Nephron progenitor cell (in vitro differentiated cells): Measurements from ENCODE around the gene NLRP4.

Experiments
- DNase-seq: peaks from one replicate; pipeline ENCODE4 v3.0.0; 2021
- H3K27ac Mint-ChIP-seq: 2 replicates; pipeline ENCODE4 v1.8.0; 2021; ENCODE audit warnings: mild to moderate bottlenecking, moderate library complexity, mixed read lengths
- H3K27me3 Mint-ChIP-seq: 2 replicates; pipeline ENCODE4 v1.8.0; 2021; ENCODE audit warnings: mild to moderate bottlenecking, low read depth, mixed read lengths; ENCODE audit not compliant: poor library complexity
- H3K36me3 Mint-ChIP-seq: 2 replicates; pipeline ENCODE4 v1.8.0; 2021; ENCODE audit warnings: low read depth, mixed read lengths
- H3K4me1 Mint-ChIP-seq: 2 replicates; pipeline ENCODE4 v1.8.0; 2021; ENCODE audit warnings: mixed read lengths
- H3K4me3 Mint-ChIP-seq: 2 replicates; pipeline ENCODE4 v1.8.0; 2021; ENCODE audit warnings: mild to moderate bottlenecking, moderate library complexity, mixed read lengths
- H3K9me3 Mint-ChIP-seq: 2 replicates; pipeline ENCODE4 v1.8.0; 2021; ENCODE audit warnings: mild to moderate bottlenecking, moderate library complexity, mixed read lengths
- CTCF ChIP-seq: fragments of 200-600 bp; sonication (generic); IDR thresholded peaks from 2 replicates; pipeline ENCODE4 v1.5.0; 2021; ENCODE audit warnings: antibody characterized with exemption

The NLRP4 gene

GRCh38 chr19:55858401-55858800 lies 22.1 kb downstream of the NLRP4 start:
- H3K27ac Mint-ChIP-seq: no peak overlapping the region
- peaks cover 81% of the 10 kb centered on the region for H3K9me3 Mint-ChIP-seq
- H3K4me3 Mint-ChIP-seq: no peak overlapping the region
- no peak for TF ChIP-seq CTCF
- H3K4me1 Mint-ChIP-seq: no peaks in the 10 kb centered on the region
- DNase-seq: no peak
- no peaks in the 10 kb centered on the region for H3K36me3 Mint-ChIP-seq
- no peaks in the 10 kb centered on the region for H3K27me3 Mint-ChIP-seq

- Mint-ChIP-seq H3K36me3 (no peaks in the 10 kb centered on the region), H3K4me1 (no peaks in the 10 kb centered on the region), H3K9me3 (peaks cover 76% of the 10 kb centered on the region), H3K27me3 (no peaks in the 10 kb centered on the region), H3K27ac (no peak overlapping the region), H3K4me3 (no peak overlapping the region)
- TF ChIP-seq CTCF: no peak
- DNase-seq: no peak
These were observed 22.6 kb downstream of the NLRP4 start for GRCh38 chr19:55858969-55859368.

GRCh38 chr19:55866521-55866920 lies 30.2 kb downstream of the NLRP4 start:
- TF ChIP-seq CTCF: no peak
- DNase-seq: no peak
- Mint-ChIP-seq H3K27ac (no peak overlapping the region), H3K36me3 (no peaks in the 10 kb centered on the region), H3K4me1 (no peaks in the 10 kb centered on the region), H3K27me3 (peaks cover 3% of the 10 kb centered on the region), H3K4me3 (no peak overlapping the region), H3K9me3 (peaks cover 82% of the 10 kb centered on the region)

GRCh38 chr19:55867101-55867500 lies 30.8 kb downstream of the NLRP4 start:
- Mint-ChIP-seq H3K27me3 (peaks cover 3% of the 10 kb centered on the region), H3K36me3 (no peaks in the 10 kb centered on the region), H3K4me1 (no peaks in the 10 kb centered on the region), H3K9me3 (peaks cover 81% of the 10 kb centered on the region), H3K27ac (no peak overlapping the region), H3K4me3 (no peak overlapping the region)
- DNase-seq: no peak
- no peak for TF ChIP-seq CTCF

GRCh38 chr19:55870736-55871135 lies 34.4 kb downstream of the NLRP4 start:
- Mint-ChIP-seq H3K4me3 (no peak overlapping the region), H3K4me1 (no peaks in the 10 kb centered on the region), H3K27ac (no peak overlapping the region), H3K36me3 (no peaks in the 10 kb centered on the region), H3K9me3 (peaks cover 84% of the 10 kb centered on the region), H3K27me3 (peaks cover 3% of the 10 kb centered on the region)
- TF ChIP-seq CTCF: no peak
- no peak for DNase-seq

- TF ChIP-seq CTCF: no peak
- Mint-ChIP-seq H3K4me3 (no peak overlapping the region), H3K27me3 (no peaks in the 10 kb centered on the region), H3K9me3 (peaks cover 86% of the 10 kb centered on the region), H3K4me1 (no peaks in the 10 kb centered on the region), H3K36me3 (no peaks in the 10 kb centered on the region), H3K27ac (no peak overlapping the region)
- DNase-seq: no peak
These were observed 40.9 kb downstream of the NLRP4 start for GRCh38 chr19:55877211-55877610.
